AG08395 (cell line): Measurements from ENCODE around the gene GPC6.
"Not testable (repeated sequence)": the region's sequence is repeated elsewhere in the genome, so short reads cannot be mapped to it uniquely, and the experiment has no call there.

Source experiments
- DNase-seq: peaks from one replicate; pipeline ENCODE4 v3.0.0; 2012; ENCODE audit warnings: mixed read lengths, low spot score

Gene GPC6

GRCh38 chr13:94324767-94325540 is 1098.3 kb downstream of the GPC6 start:
- no peak for DNase-seq

DNA sequence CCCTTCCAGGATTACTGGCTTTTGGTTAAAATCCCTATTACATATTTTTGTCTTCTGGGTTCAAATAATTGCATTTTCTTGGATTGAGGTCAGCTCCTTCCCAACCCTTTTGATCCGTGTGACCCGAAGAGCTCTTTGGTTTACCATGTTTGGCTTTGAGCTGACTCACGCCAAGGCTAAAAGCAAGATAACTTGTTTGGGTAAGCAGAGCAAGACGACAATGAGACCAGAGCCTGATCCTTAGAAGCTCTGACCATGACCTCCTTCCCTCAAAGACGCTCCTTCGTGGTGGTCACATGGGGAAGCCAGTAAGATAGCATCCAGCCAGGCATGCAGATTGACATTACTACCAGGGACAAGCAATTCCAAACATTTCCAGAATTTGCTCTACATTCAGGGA is 1099.0 kb downstream of the GPC6 start:
- no peak for DNase-seq

GRCh38 chr13:94327318-94327717 is 1100.7 kb downstream of the GPC6 start:
- no peak for DNase-seq

DNA sequence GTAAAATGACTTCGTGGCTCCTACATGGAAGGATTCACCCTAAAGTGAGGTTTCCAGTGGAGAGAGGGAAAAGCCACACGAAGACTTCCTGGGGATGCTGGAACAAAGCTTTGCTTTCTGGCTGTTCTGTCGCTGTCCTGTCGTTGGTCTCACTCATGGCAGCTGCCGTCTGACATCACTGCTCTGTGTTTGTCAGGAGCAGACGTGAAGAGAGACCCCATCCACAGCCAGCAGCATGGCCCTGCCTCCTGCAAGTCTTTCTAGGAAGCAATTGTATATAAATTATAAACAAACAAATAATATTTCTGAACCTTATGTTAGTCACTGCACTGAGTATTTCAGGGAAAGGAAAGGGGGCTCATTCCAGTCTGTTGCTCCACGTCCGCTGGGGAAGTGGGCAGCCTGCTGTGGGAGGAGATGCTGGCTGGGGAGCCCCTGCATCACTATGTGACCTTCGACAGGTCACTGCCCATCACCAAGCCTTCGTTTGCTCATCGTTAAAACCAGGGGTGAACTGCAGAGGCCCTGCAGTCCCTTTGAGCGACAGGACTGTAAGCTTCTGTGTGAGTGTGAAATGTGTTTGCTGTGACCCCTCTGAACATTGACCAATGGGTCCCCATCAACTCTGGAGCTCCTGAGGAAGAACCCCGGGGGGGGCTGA is 1101.9 kb downstream of the GPC6 start:
- DNase-seq, result no peak

DNA sequence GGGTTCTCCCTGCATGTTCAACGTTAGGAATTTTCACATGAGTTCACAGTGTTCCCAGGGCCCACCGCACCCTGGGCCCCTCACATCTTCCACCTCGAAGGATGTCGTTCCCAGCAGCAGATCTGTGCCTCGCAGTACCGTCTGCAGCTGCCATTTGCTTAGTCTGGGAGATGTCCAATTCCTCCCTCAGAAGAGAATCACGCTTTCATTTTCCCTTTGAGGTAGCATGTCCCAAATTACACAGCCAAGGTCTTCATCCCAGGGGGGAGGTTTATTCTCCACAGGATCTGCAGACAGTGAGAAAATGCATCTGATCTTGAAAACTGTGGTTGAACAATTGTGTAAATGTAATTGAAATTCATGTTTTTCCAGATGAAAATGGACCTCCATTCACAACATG is 1102.7 kb downstream of the GPC6 start:
- DNase-seq, result no peak

DNA sequence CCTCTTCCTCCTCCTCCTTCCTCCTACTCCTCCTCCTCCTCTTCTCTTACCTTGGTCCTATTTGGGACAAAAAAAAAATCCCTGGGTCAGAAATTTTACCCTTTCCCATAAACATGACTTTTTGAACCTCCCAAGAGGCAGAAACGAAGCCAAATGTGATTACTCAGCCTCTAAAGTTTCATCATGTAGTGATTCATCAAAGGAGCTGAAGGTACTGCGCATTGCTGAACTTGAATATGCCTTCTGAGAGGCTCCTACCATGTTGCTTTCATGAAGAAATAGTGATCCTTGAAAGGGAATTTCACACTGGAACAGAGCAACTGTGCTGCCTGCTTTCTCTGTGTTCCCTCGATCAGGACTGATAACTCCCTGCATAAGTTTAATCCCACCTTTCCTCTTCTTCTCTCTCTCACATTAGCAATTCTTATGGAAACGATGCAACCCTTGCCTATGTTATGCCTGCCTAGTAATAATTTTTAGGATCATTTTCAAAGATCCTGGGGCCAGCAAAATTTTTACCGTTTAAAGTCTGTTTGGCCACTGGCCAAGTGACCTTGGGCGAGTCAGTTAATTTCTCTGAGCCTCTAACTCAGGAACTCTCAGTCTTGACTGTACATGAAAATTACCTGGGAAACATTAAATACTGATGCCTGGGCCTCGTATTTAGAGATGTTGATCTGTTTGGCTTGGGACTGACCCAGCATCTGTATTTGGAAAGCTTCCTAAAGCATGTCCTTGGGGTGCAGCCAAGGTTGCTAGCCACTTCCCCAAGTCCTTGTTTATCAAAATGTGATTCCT is 1103.3 kb downstream of the GPC6 start:
- peak; percentile 84 for DNase-seq

GRCh38 chr13:94330552-94331071 is 1104.0 kb downstream of the GPC6 start:
- no peak for DNase-seq

DNA sequence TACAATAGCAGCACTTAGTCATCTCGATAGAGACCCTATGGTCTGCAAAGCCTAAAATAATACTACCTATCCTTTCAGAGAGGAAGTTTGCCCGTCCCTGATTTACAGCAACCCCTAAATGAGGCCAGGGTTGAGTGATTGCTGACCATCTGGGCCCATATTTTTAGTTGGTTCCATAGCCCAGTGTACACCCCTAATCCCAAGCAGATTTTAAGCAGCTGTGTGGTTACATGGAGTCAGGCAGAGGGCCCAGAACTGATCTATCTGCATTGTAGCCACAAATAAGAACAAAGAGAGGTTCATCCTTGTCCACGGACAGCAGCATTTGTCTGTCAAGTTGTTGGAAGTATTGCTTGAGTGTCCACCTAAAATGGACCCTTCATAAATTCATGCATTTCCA is 1104.7 kb downstream of the GPC6 start:
- no peak for DNase-seq

DNA sequence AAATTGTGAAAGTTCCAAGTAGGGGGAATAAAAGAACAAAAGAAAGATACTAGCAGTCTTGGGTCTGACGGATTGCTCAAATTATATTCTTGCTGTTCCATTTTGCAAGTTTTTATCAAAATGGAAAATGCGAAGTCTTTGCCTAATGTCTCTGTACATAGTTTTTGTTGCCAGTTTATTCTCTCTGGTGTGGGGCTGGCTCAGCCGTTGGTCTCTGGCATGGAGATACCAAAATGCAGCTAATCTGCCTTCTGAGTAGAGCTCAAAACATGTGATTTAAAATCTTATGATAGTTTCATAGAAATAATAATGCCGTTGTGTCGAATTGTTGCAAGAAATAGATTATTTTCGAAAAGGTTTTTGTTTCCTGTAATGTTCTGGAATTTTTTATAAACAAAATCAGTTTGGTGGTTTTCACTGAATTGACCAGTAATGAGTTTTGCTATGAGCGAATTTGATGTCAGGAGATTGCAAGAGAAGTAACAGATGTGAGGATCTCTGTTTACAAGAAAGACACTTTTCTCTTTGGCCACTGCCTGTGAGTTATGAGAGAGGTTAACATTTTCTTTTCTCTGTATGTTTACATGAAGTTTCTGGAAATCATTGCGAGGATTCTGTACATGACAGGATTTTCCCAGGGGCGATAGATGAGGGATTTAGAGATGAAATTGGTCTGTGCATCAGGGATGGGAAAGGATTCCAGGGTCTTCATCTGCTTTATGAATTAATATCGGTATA is 1105.9 kb downstream of the GPC6 start:
- no peak for DNase-seq

- DNase-seq, result no peak
Measured at GRCh38 chr13:94333131-94333820, 1106.7 kb downstream of the GPC6 start.

DNA sequence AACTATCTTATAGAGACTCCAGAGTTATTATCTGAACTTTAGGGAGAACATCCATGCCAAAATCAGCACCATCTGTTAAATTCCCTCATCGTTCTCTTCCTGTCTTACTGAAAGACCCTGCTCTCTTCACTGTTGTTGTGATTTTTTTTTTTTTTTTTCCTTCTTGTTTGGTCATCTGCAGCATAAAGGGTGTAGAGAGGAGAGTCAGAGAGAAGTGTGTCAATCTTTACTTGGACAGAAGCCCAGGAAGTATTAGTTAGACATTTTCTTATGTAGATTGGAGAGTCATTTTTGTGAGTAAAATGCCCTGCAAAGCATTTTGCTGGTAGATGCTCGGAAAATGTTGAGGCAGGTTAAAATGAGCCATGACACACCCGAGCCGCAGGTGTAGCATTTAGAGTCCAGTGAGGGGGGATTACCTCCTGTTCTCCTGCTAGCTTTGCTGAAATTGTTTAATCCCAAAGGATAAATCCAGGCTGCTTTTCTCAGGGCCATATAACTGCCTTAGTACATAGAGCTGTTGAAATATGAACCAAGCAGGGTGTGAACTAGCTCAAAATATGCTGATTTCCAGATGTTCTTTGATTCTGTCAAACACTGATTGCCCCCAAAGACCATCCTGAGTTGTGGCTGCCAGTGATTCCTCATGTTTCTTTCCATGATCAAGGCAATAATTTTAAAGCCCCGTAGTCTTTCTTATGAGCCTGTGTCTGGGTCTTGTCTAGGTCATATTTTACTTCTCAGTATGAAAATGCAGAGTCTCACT is 1109.3 kb downstream of the GPC6 start:
- no peak for DNase-seq

- DNase-seq, result no peak
Measured at GRCh38 chr13:94339116-94339687, 1112.6 kb downstream of the GPC6 start.

DNA sequence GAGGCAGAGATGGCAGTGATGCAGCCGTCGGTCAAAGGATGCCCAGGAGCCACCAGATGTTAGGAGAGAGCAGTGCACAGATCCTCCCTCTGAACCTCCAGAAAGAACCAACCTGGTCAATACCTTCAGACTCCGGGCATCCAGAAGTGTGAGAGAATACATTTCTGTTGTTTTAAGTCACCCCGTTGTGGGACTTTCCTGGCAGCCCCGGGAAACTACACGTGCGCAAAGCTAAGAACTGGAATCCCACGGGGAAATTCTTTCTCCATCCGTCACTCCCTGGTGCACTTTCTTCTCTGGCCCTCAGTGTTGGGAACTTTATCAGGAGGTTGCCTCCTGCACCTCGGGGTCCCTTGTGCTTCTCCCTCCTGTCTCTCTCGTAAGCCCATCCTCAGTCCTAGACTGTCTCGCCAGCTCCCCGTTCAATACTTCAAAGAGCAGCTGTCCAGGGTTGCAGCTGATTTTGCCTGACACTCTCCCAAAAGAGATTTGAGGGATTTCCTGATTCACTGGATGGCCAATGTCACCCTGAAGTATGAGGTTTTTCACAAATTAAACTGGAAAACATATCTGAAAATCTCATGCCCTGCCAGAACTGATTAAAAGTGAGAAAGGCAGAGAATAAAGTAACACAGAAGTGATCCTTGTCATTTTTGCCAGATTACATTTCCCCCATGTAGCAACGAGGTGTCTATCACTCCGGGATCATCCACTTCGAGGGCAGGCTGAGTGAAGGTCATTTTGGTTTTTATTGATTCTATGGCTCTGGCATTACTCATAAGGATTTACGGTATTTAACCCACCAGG is 1116.0 kb downstream of the GPC6 start:
- no peak for DNase-seq

DNA sequence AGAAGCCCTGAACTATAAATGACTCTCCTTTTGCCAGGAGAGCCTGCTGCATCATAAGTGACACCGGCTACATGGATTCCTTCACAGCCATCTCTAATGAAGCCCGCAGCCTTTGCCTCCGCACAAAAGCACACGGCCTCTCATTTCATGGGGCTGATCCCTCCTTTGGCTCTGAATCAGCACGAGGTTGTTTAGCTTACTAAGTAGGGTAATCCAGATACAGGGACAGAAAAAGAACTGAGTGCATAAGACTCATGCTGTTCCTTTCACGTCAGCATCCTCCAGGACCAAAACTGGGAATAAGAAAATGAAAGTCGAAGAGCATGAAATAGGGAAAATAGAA is 1116.6 kb downstream of the GPC6 start:
- DNase-seq, result no peak

GRCh38 chr13:94343687-94344086 is 1117.1 kb downstream of the GPC6 start:
- not testable (repeated sequence) for DNase-seq

- peak; percentile 19 for DNase-seq
Measured at GRCh38 chr13:94344126-94344818, 1117.7 kb downstream of the GPC6 start.

DNA sequence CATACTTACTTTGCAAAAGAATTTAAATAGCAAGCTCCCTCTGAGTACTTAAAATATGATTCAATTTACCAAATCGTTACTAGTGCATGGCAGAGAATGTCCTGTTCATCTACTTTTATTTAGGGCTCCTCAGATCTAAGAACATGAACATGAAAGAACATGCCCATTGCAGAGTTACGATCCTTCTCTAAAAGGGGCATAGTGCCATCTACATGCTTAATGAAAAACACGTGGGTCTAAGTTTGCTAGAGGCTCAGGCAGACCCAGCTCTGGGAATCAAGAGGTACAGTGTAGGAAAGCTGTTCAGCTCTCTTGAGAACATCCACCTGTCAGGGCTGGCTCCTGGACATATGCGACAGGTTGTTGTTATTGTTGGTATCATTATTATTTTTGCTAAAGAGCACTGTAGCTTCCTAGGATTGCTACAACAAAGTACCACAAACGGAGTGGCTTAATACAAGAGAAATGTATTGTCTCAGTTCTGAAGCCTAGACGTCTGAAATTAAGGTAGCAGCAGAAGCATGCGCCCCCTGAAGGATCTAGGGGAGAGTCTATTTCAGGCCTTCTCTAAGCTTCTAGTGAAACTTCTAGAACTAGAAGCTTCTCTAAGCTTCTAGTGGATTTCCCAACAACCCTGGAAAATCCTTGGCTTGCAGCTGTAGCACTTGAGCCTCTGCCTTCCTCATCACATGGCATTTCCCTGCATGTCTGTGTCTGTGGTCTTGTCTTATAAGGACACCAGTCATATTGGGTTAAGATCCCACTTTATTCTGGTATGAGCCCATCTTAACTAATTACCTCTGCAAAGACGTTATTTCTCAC is 1119.0 kb downstream of the GPC6 start:
- DNase-seq, result peak; percentile 22
